ENCODE measurements around the gene CYP2C8. TPM values are rescaled to one million over a fixed set of nuclear protein-coding genes. Genes with fewer than 3 reads are reported as not detected.

Gene CYP2C8
- total and polyA plus RNA-seq, 2 donors (not counting 1 experiment from before 2014, with no cell fraction given) = 1.9 to 2.1 TPM

GRCh38 chr10:94991243-94991888 is 77.9 kb downstream of the CYP2C8 start:
- Histone ChIP-seq H4K20me1 (ENCODE audit: control insufficient read depth, insufficient read depth, low read length, poor library complexity, severe bottlenecking) (no peaks in the 10 kb centered on the region), H3K9me3 (ENCODE audit: control extremely low read depth in 1 of 3, control insufficient read depth in 2 of 3, insufficient read depth in 1 of 3, low read length in 2 of 3) (peaks cover 0 to 8% (median 7%) of the 10 kb centered on the region in 3 donors), H3K4me2 (replicated peaks; ENCODE audit: low read depth, low read length, poor library complexity, severe bottlenecking) (no peak overlapping the region), H3K27ac (ENCODE audit: low read length in 2 of 2) (no peak overlapping the region), H3K27me3 (replicated peaks in 1 of 4; ENCODE audit: control extremely low read depth in 1 of 4, control insufficient read depth in 3 of 4, insufficient read depth in 4 of 4, low read length in 3 of 4) (no peaks in the 10 kb centered on the region), H3K9ac (ENCODE audit: low read length) (no peak overlapping the region), H3K4me1 (ENCODE audit: control insufficient read depth in 2 of 2, insufficient read depth in 2 of 2, low read length in 2 of 2) (no peaks in the 10 kb centered on the region), H3K36me3 (replicated peaks in 1 of 2; ENCODE audit: control extremely low read depth in 1 of 2, control insufficient read depth in 1 of 2, extremely low read depth in 1 of 2, insufficient read depth in 2 of 2, low read length in 1 of 2) (no peaks in the 10 kb centered on the region), H3K79me2 (ENCODE audit: control insufficient read depth, insufficient read depth, low read length) (no peaks in the 10 kb centered on the region), H2AFZ (ENCODE audit: insufficient read depth, low read depth, low read length, poor library complexity, severe bottlenecking) (no peak overlapping the region), H3K4me3 (ENCODE audit: control extremely low read depth in 1 of 5, extremely low read depth in 1 of 5, insufficient read depth in 1 of 5, low read depth in 2 of 5, low read length in 4 of 5) (no peak overlapping the region)
- no peak for TF ChIP-seq CTCF (IDR thresholded peaks at IDR 0.05)
- no peak for TF ChIP-seq EZH2 (IDR thresholded peaks at IDR 0.05; ENCODE audit: borderline replicate concordance, insufficient read depth, low read depth, low read length, poor library complexity, severe bottlenecking)
- DNase-seq (no peak), ATAC-seq (ENCODE audit: low read depth) (no peak)
- no peaks in the 10 kb centered on the region for H3K4me1 Mint-ChIP-seq
- peaks cover 18% of the 10 kb centered on the region for H3K9me3 Mint-ChIP-seq (ENCODE audit: insufficient read depth)
- no peaks in the 10 kb centered on the region for H3K27me3 Mint-ChIP-seq
- CTCF ChIA-PET = no interaction called here
- WGBS (ENCODE audit: insufficient coverage) = no CpG with 5 or more reads among the region's 1 CpG
- POLR2A ChIA-PET = no interaction called here
- intact Hi-C loops (cut with micrococcal nuclease) = no loop called here
- no peak overlapping the region for H3K4me3 Mint-ChIP-seq
- H3K27ac Mint-ChIP-seq = no peak overlapping the region

GRCh38 chr10:94989192-94989591 is 80.1 kb downstream of the CYP2C8 start:
- Mint-ChIP-seq H3K4me3 (no peak overlapping the region), H3K4me1 (no peaks in the 10 kb centered on the region), H3K9me3 (ENCODE audit: insufficient read depth) (peaks cover 18% of the 10 kb centered on the region), H3K27ac (no peak overlapping the region), H3K27me3 (peaks cover 3% of the 10 kb centered on the region)
- H4K20me1 ChIP-seq (ENCODE audit: control insufficient read depth, insufficient read depth, low read length, poor library complexity, severe bottlenecking) = no peaks in the 10 kb centered on the region
- H3K9me3 ChIP-seq (ENCODE audit: control extremely low read depth in 1 of 3, control insufficient read depth in 2 of 3, insufficient read depth in 1 of 3, low read length in 2 of 3) = peaks cover 0 to 8% (median 7%) of the 10 kb centered on the region in 3 donors
- intact Hi-C loops (cut with micrococcal nuclease) = no loop called here
- no peaks in the 10 kb centered on the region for H3K36me3 ChIP-seq (replicated peaks in 1 of 2; ENCODE audit: control extremely low read depth in 1 of 2, control insufficient read depth in 1 of 2, extremely low read depth in 1 of 2, insufficient read depth in 2 of 2, low read length in 1 of 2)
- DNase-seq = no peak
- no peak overlapping the region for H3K9ac ChIP-seq (ENCODE audit: low read length)
- TF ChIP-seq CTCF (IDR thresholded peaks at IDR 0.05) (no peak), EZH2 (IDR thresholded peaks at IDR 0.05; ENCODE audit: borderline replicate concordance, insufficient read depth, low read depth, low read length, poor library complexity, severe bottlenecking) (no peak)
- ATAC-seq (ENCODE audit: low read depth) = no peak
- ChIA-PET POLR2A (interaction anchor here (0.6 kb wide), 1 partner anchor 412 kb away, joined by 5 read pairs; no protein-coding TSS in a partner anchor), CTCF (no interaction called here)
- no peak overlapping the region for H3K27ac ChIP-seq (ENCODE audit: low read length in 2 of 2)
- H3K4me3 ChIP-seq (ENCODE audit: control extremely low read depth in 1 of 5, extremely low read depth in 1 of 5, insufficient read depth in 1 of 5, low read depth in 2 of 5, low read length in 4 of 5) = no peak overlapping the region
- H3K4me1 ChIP-seq (ENCODE audit: control insufficient read depth in 2 of 2, insufficient read depth in 2 of 2, low read length in 2 of 2) = no peaks in the 10 kb centered on the region
- no peaks in the 10 kb centered on the region for H3K79me2 ChIP-seq (ENCODE audit: control insufficient read depth, insufficient read depth, low read length)
- peaks cover 0 to 2% (median 0%) of the 10 kb centered on the region in 4 experiments for H3K27me3 ChIP-seq (replicated peaks in 1 of 4; ENCODE audit: control extremely low read depth in 1 of 4, control insufficient read depth in 3 of 4, insufficient read depth in 4 of 4, low read length in 3 of 4)
- no peak overlapping the region for H3K4me2 ChIP-seq (replicated peaks; ENCODE audit: low read depth, low read length, poor library complexity, severe bottlenecking)
- H2AFZ ChIP-seq (ENCODE audit: insufficient read depth, low read depth, low read length, poor library complexity, severe bottlenecking) = no peak overlapping the region
